GM12878 (cell line): Measurements from ENCODE around the gene PRPF6.

ENCODE experiments used
- BRCA1 ChIP-seq: IDR thresholded peaks from 2 replicates; pipeline ENCODE4 v1.6.1; 2011; ENCODE audit warnings: low read depth, low read length, improper control_type of control experiment
- CREM ChIP-seq: IDR thresholded peaks from 2 replicates; pipeline ENCODE4 v1.6.1; 2014; ENCODE audit warnings: antibody characterized with exemption, low read depth
- EGR1 ChIP-seq, 2 experiments: IDR thresholded peaks; 1 replicate in 1 of 2; 2 replicates in 1 of 2; pipeline ENCODE4 v1.6.1; 2011 to 2012; ENCODE audit warnings: low read depth in 2 of 2, low read length in 2 of 2, borderline replicate concordance in 1 of 2, mild to moderate bottlenecking in 1 of 2, moderate library complexity in 1 of 2
- ESRRA ChIP-seq: IDR thresholded peaks from 2 replicates; pipeline ENCODE4 v1.6.1; 2012; ENCODE audit warnings: mild to moderate bottlenecking, low read length, improper control_type of control experiment
- ETV6 ChIP-seq, 2 experiments: fragments of 450-650 bp in 1 of 2; IDR thresholded peaks in 1 of 2; conservative IDR thresholded peaks in 1 of 2; 2 replicates each; pipeline ENCODE4 v1.6.1; 2014; ENCODE audit warnings: antibody characterized with exemption in 1 of 2, borderline replicate concordance in 1 of 2, low read depth in 1 of 2, mild to moderate bottlenecking in 1 of 2, moderate library complexity in 1 of 2
- NR2F1 ChIP-seq: fragments of 450-650 bp; conservative IDR thresholded peaks from 2 replicates; pipeline ENCODE4 v1.6.1; 2017; ENCODE audit warnings: mild to moderate bottlenecking
- NRF1 ChIP-seq: conservative IDR thresholded peaks from 2 replicates; pipeline ENCODE4 v1.6.1; 2011; ENCODE audit warnings: mild to moderate bottlenecking, low read depth, low read length, improper control_type of control experiment
- PML ChIP-seq: IDR thresholded peaks from 2 replicates; pipeline ENCODE4 v1.6.1; 2012; ENCODE audit warnings: low read length, inconsistent platforms
- POLR2AphosphoS5 ChIP-seq: IDR thresholded peaks from 2 replicates; pipeline ENCODE4 v1.6.1; 2011; ENCODE audit warnings: mild to moderate bottlenecking, low read length, inconsistent platforms
- RCOR1 ChIP-seq: conservative IDR thresholded peaks from 2 replicates; pipeline ENCODE4 v1.6.1; 2012; ENCODE audit warnings: low read depth, low read length, improper control_type of control experiment
- SMC3 ChIP-seq: IDR thresholded peaks from 2 replicates; pipeline ENCODE4 v1.6.1; 2011; ENCODE audit warnings: low read length, improper control_type of control experiment, borderline replicate concordance
- TF ChIP-seq, protein P1 (sequence below), 3 experiments: IDR thresholded peaks in 2 of 3; conservative IDR thresholded peaks in 1 of 3; 2 replicates each; pipeline ENCODE4 v1.5.1; 2011; ENCODE audit warnings: low read depth in 3 of 3, low read length in 3 of 3, mild to moderate bottlenecking in 3 of 3, control low read depth in 2 of 3, moderate library complexity in 2 of 3, inconsistent platforms in 1 of 3, mixed read lengths in 1 of 3; ENCODE audit not compliant: control insufficient read depth in 2 of 3, insufficient read depth in 1 of 3; ENCODE audit errors: extremely low read depth in 1 of 3
- TF ChIP-seq, protein P2 (sequence below): IDR thresholded peaks from 2 replicates; pipeline ENCODE4 v1.6.1; 2011; ENCODE audit warnings: low read depth, mild to moderate bottlenecking, low read length, moderate library complexity, borderline replicate concordance; ENCODE audit errors: extremely low read depth
- TF ChIP-seq, protein P3 (sequence below): IDR thresholded peaks from 2 replicates; pipeline ENCODE4 v1.6.1; 2011; ENCODE audit warnings: low read depth, low read length, improper control_type of control experiment, borderline replicate concordance

DNA sequence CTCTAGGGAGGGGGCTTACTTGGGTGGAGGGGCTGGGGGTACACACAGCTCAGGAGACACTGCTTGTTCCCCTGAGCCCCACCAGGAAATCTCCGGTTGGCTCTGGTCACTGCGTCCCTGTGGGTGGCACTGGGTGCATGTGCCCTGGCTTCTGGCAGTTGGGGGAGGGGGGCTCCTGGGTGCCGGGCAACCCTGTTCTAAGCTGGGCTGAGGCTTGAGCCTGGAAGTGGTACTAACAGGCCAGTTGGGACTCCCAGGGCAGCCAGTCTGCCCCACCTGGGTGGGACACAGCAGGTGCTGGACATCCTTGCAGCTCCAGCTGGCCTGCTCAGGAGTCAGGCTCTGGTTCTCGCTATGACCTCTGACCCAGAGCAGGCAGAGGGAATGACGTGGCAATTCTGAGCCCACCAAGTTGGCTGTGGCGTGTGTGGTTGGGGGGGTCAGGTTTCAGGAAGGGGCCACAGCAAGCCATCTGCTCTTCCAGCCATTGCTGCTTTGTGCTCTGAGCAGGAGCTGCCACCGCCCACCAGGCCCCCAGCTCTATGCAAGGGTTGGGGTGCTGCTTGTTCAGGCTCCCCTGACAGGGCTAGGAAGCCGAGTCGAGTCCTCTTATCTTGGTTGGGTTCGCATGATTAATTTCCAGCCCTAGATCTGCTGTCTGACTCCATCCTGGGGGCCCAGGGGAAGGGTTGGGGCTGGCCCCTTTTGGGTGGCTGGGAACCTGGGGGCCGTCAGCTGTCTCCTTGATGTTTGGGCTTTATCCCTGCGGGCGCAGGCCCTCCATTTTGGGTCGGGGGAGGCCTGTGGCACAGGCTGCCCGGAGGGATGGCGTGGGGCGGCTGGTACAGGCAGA, 55.6 kb downstream of the PRPF6 start:
- TF ChIP-seq, protein P1, sequence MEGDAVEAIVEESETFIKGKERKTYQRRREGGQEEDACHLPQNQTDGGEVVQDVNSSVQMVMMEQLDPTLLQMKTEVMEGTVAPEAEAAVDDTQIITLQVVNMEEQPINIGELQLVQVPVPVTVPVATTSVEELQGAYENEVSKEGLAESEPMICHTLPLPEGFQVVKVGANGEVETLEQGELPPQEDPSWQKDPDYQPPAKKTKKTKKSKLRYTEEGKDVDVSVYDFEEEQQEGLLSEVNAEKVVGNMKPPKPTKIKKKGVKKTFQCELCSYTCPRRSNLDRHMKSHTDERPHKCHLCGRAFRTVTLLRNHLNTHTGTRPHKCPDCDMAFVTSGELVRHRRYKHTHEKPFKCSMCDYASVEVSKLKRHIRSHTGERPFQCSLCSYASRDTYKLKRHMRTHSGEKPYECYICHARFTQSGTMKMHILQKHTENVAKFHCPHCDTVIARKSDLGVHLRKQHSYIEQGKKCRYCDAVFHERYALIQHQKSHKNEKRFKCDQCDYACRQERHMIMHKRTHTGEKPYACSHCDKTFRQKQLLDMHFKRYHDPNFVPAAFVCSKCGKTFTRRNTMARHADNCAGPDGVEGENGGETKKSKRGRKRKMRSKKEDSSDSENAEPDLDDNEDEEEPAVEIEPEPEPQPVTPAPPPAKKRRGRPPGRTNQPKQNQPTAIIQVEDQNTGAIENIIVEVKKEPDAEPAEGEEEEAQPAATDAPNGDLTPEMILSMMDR (IDR thresholded peaks at IDR 0.05 in 2 of 3, conservative IDR thresholded peaks at IDR 0.05 in 1 of 3; ENCODE audit: control insufficient read depth in 2 of 3, extremely low read depth in 1 of 3, insufficient read depth in 1 of 3, low read depth in 3 of 3, low read length in 3 of 3): no peak
- TF ChIP-seq, protein P2, sequence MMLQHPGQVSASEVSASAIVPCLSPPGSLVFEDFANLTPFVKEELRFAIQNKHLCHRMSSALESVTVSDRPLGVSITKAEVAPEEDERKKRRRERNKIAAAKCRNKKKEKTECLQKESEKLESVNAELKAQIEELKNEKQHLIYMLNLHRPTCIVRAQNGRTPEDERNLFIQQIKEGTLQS: no peak
- TF ChIP-seq POLR2AphosphoS5: peak; percentile 65; the same call in 1 of the 2 replicates
- no peak; a peak in 1 of 3 replicates for TF ChIP-seq EGR1 (IDR thresholded peaks at IDR 0.05; ENCODE audit: borderline replicate concordance in 1 of 2, low read depth in 2 of 2, low read length in 2 of 2)
- TF ChIP-seq NR2F1: peak; percentile 90
- TF ChIP-seq PML: no peak
- TF ChIP-seq NRF1: no peak
- no peak for TF ChIP-seq ESRRA
- TF ChIP-seq BRCA1: no peak
- no peak for TF ChIP-seq RCOR1
- TF ChIP-seq SMC3: no peak
- TF ChIP-seq, protein P3, sequence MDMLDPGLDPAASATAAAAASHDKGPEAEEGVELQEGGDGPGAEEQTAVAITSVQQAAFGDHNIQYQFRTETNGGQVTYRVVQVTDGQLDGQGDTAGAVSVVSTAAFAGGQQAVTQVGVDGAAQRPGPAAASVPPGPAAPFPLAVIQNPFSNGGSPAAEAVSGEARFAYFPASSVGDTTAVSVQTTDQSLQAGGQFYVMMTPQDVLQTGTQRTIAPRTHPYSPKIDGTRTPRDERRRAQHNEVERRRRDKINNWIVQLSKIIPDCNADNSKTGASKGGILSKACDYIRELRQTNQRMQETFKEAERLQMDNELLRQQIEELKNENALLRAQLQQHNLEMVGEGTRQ: no peak
- no peak for TF ChIP-seq ETV6 (conservative IDR thresholded peaks at IDR 0.05 in 1 of 2, IDR thresholded peaks at IDR 0.05 in 1 of 2; ENCODE audit: borderline replicate concordance in 1 of 2, low read depth in 1 of 2)
- peak; percentile 69 for TF ChIP-seq CREM
